HL-60 (cell line): Measurements from ENCODE around the gene BPIFB4.

Experiments used
- DNase-seq, 2 experiments: peaks; one replicate each; pipeline ENCODE4 v3.0.0-alpha.2; 2010 to 2020; ENCODE audit warnings: low read depth in 1 of 2, low spot score in 1 of 2
- H3K27ac ChIP-seq: fragments of 250-450 bp; sonication (Bioruptor Pico); replicated peaks from 2 replicates; pipeline ENCODE4 v1.5.1; 2020; ENCODE audit warnings: mild to moderate bottlenecking, moderate library complexity
- H3K27me3 ChIP-seq: fragments of 250-450 bp; sonication (Bioruptor Pico); 2 replicates; pipeline ENCODE4 v1.5.1; 2021; ENCODE audit warnings: mild to moderate bottlenecking, moderate library complexity; ENCODE audit not compliant: insufficient read depth, poor library complexity, severe bottlenecking
- H3K4me3 ChIP-seq: replicated peaks from 2 replicates; pipeline ENCODE4 v1.5.1; 2011; ENCODE audit warnings: mild to moderate bottlenecking, control low read depth, low read length; ENCODE audit not compliant: insufficient read depth
- GABPA ChIP-seq: IDR thresholded peaks from 2 replicates; pipeline ENCODE4 v1.6.1; 2012; ENCODE audit warnings: low read depth
- POLR2AphosphoS5 ChIP-seq: IDR thresholded peaks from 2 replicates; pipeline ENCODE4 v1.6.1; 2012; ENCODE audit warnings: low read depth
- SPI1 ChIP-seq: IDR thresholded peaks from 2 replicates; pipeline ENCODE4 v1.6.1; 2012; ENCODE audit warnings: low read depth, mild to moderate bottlenecking, borderline replicate concordance
- TF ChIP-seq, protein P1 (sequence below): IDR thresholded peaks from one replicate; pipeline ENCODE4 v1.5.1; 2011; ENCODE audit warnings: low read length, control low read depth, inconsistent platforms; ENCODE audit not compliant: insufficient read depth
- TF ChIP-seq, protein P2 (sequence below): IDR thresholded peaks from 2 replicates; pipeline ENCODE4 v1.6.1; 2012; ENCODE audit warnings: low read depth; ENCODE audit not compliant: insufficient replicate concordance

BPIFB4 gene

DNA sequence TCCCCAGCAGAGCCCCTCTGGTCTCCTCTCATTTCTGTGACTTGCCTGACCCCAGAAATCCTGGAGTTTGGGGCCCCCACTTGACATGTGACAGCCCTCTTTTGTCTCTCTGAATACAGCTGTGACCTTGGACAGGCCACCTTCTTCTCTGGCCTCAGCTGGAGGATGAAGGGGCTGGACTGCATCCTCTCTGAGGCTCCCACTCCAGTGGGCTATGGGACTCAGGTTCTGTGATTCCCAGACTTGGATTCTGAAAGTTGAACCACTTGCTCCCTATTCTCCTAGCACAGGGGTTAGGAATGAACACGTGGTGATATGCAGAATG, 16.7 kb upstream of the BPIFB4 start:
- H3K4me3 ChIP-seq, result no peak overlapping the region
- TF ChIP-seq, protein P1, sequence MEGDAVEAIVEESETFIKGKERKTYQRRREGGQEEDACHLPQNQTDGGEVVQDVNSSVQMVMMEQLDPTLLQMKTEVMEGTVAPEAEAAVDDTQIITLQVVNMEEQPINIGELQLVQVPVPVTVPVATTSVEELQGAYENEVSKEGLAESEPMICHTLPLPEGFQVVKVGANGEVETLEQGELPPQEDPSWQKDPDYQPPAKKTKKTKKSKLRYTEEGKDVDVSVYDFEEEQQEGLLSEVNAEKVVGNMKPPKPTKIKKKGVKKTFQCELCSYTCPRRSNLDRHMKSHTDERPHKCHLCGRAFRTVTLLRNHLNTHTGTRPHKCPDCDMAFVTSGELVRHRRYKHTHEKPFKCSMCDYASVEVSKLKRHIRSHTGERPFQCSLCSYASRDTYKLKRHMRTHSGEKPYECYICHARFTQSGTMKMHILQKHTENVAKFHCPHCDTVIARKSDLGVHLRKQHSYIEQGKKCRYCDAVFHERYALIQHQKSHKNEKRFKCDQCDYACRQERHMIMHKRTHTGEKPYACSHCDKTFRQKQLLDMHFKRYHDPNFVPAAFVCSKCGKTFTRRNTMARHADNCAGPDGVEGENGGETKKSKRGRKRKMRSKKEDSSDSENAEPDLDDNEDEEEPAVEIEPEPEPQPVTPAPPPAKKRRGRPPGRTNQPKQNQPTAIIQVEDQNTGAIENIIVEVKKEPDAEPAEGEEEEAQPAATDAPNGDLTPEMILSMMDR, result no peak
- TF ChIP-seq, protein P2, sequence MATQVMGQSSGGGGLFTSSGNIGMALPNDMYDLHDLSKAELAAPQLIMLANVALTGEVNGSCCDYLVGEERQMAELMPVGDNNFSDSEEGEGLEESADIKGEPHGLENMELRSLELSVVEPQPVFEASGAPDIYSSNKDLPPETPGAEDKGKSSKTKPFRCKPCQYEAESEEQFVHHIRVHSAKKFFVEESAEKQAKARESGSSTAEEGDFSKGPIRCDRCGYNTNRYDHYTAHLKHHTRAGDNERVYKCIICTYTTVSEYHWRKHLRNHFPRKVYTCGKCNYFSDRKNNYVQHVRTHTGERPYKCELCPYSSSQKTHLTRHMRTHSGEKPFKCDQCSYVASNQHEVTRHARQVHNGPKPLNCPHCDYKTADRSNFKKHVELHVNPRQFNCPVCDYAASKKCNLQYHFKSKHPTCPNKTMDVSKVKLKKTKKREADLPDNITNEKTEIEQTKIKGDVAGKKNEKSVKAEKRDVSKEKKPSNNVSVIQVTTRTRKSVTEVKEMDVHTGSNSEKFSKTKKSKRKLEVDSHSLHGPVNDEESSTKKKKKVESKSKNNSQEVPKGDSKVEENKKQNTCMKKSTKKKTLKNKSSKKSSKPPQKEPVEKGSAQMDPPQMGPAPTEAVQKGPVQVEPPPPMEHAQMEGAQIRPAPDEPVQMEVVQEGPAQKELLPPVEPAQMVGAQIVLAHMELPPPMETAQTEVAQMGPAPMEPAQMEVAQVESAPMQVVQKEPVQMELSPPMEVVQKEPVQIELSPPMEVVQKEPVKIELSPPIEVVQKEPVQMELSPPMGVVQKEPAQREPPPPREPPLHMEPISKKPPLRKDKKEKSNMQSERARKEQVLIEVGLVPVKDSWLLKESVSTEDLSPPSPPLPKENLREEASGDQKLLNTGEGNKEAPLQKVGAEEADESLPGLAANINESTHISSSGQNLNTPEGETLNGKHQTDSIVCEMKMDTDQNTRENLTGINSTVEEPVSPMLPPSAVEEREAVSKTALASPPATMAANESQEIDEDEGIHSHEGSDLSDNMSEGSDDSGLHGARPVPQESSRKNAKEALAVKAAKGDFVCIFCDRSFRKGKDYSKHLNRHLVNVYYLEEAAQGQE, result no peak
- TF ChIP-seq GABPA (no peak), POLR2AphosphoS5 (no peak), SPI1 (no peak)
- H3K27me3 ChIP-seq, result no peaks in the 10 kb centered on the region
- no peak for DNase-seq
- no peak overlapping the region for H3K27ac ChIP-seq

DNA sequence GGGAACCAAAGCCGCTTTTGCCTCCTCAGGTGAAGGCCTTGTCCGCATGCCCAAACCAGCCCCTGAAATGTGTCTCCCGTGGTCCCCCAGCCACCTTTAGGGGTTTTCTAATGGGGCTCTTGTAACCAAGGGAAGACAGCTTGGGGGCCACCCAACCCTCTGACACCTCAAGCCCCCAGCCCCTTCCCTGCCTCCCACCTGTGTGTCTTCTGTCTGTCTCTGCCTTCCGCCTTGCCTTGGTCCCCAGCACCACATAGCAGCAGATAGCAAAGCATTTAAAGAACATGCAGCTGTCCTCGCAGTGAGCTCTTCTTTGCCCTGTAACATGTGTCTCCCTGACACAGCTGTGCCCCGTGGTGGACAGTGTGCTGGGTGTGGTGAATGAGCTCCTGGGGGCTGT, 16.2 kb upstream of the BPIFB4 start:
- TF ChIP-seq POLR2AphosphoS5, result no peak
- no peak for TF ChIP-seq GABPA
- TF ChIP-seq, protein P2, result no peak
- TF ChIP-seq, protein P1, result no peak
- no peak for TF ChIP-seq SPI1
- Histone ChIP-seq H3K27me3 (no peaks in the 10 kb centered on the region), H3K27ac (no peak overlapping the region), H3K4me3 (no peak overlapping the region)
- no peak for DNase-seq

DNA sequence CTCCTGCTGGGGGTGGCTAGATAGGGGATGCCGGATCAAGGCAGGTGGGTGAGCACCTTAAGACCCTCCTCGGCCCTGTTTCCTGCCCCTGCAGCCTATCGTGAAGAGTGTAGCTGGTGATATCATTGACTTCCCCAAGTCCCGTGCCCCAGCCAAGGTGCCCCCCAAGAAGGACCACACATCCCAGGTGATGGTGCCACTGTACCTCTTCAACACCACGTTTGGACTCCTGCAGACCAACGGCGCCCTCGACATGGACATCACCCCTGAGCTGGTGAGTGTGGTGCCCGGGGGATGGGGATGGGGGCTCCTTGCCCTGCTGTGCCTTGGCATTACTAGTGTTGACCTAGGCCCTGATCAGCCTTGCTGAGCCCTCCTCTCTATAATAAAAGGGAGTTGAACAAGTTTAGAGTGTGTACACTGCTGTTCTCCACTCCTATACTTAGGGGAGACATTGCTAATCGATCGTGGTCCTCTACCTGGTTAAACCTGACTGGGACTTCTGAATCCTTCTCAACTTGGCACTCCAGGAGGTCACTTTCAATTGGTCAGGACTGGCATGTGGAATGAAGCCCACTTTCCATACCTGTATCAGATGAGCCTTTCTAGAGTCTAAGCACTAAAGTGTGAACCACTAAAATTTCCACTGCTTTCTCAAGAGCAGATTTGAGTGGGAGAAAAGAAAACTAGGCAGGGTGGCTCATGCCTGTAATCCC, 14.7 kb upstream of the BPIFB4 start:
- Histone ChIP-seq H3K27me3 (no peaks in the 10 kb centered on the region), H3K27ac (no peak overlapping the region), H3K4me3 (no peak overlapping the region)
- TF ChIP-seq SPI1 (no peak), POLR2AphosphoS5 (no peak), GABPA (no peak)
- TF ChIP-seq, protein P1, result no peak
- TF ChIP-seq, protein P2, result no peak
- no peak for DNase-seq
